HG03175 (cell line): ENCODE results near the gene SLC22A17.
A peak's percentile ranks its signal among the peaks of the same experiment; 100 is the strongest.
"Not testable (repeated sequence)": the region's sequence is repeated elsewhere in the genome, so short reads cannot be mapped to it uniquely, and the experiment has no call there.

Experiments
- ATAC-seq: cut with Tn5 transposase; IDR thresholded peaks from one replicate; pipeline ENCODE4 v1.9.1; 2021; ENCODE audit warnings: mild to moderate bottlenecking, moderate library complexity; ENCODE audit not compliant: unreplicated experiment

The SLC22A17 gene

GRCh38 chr14:23346693-23347405 is 5.8 kb downstream of the SLC22A17 start:
- no peak for ATAC-seq

- ATAC-seq, result no peak
These were observed 6.5 kb downstream of the SLC22A17 start for GRCh38 chr14:23345987-23346692.

- ATAC-seq, result no peak
These were observed 8.2 kb downstream of the SLC22A17 start for GRCh38 chr14:23344481-23344880.

GRCh38 chr14:23339506-23340268 is 13.0 kb downstream of the SLC22A17 start:
- no peak for ATAC-seq

GRCh38 chr14:23335623-23336022 is 17.1 kb downstream of the SLC22A17 start:
- no peak for ATAC-seq

GRCh38 chr14:23327947-23328744 is 24.5 kb downstream of the SLC22A17 start:
- peak; percentile 43 for ATAC-seq

GRCh38 chr14:23326491-23327332 is 26.0 kb downstream of the SLC22A17 start:
- ATAC-seq, result no peak

- ATAC-seq, result not testable (repeated sequence)
These were observed 26.9 kb downstream of the SLC22A17 start for GRCh38 chr14:23325746-23326145.

- ATAC-seq, result no peak
These were observed 27.7 kb downstream of the SLC22A17 start for GRCh38 chr14:23324993-23325392.

GRCh38 chr14:23324455-23324846 is 28.2 kb downstream of the SLC22A17 start:
- ATAC-seq, result no peak

GRCh38 chr14:23323838-23324454 is 28.7 kb downstream of the SLC22A17 start:
- no peak for ATAC-seq

- ATAC-seq, result no peak
These were observed 29.8 kb downstream of the SLC22A17 start for GRCh38 chr14:23322568-23323517.

GRCh38 chr14:23321572-23322547 is 30.8 kb downstream of the SLC22A17 start:
- peak; percentile 7 for ATAC-seq

GRCh38 chr14:23320584-23321571 is 31.8 kb downstream of the SLC22A17 start, which contains the start of gene PABPN1:
Gene PABPN1, plus strand, starts transcription at chr14:23321457. Its CDS starts 13 bp downstream, at chr14:23321470.
- peak; percentile 92 for ATAC-seq

- no peak for ATAC-seq
These were observed 32.7 kb downstream of the SLC22A17 start for GRCh38 chr14:23319746-23320583.
